ENCODE results near the gene SVIL.
"Not testable (repeated sequence)": the region's sequence is repeated elsewhere in the genome, so short reads cannot be mapped to it uniquely, and the experiment has no call there.

SVIL gene

DNA sequence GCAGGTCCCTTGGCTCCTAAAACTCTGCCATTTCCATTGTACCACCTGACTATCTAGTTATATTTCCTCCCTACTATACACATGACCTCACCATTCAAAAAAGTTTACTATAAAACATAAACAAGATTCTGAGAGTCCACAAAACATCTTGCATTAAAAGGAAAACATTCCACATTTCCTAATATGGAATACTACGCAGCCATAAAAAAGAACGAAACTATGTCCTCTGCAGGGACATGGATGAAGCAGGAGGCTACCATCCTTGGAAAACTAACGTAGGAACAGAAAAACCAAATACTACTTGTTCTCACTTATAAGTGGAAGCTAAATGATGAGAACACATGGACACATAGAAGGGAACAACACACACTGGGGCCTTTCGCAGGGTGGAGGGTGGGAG, 48.3 kb downstream of the SVIL start:
- DNase-seq (ENCODE audit: low read depth) = no peak
- H3K4me3 ChIP-seq (ENCODE audit: low read length) = no peak overlapping the region
- TF ChIP-seq, protein P1, sequence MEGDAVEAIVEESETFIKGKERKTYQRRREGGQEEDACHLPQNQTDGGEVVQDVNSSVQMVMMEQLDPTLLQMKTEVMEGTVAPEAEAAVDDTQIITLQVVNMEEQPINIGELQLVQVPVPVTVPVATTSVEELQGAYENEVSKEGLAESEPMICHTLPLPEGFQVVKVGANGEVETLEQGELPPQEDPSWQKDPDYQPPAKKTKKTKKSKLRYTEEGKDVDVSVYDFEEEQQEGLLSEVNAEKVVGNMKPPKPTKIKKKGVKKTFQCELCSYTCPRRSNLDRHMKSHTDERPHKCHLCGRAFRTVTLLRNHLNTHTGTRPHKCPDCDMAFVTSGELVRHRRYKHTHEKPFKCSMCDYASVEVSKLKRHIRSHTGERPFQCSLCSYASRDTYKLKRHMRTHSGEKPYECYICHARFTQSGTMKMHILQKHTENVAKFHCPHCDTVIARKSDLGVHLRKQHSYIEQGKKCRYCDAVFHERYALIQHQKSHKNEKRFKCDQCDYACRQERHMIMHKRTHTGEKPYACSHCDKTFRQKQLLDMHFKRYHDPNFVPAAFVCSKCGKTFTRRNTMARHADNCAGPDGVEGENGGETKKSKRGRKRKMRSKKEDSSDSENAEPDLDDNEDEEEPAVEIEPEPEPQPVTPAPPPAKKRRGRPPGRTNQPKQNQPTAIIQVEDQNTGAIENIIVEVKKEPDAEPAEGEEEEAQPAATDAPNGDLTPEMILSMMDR (IDR thresholded peaks at IDR 0.05; ENCODE audit: insufficient read depth, low read depth, low read length, missing control alignments) = no peak

DNA sequence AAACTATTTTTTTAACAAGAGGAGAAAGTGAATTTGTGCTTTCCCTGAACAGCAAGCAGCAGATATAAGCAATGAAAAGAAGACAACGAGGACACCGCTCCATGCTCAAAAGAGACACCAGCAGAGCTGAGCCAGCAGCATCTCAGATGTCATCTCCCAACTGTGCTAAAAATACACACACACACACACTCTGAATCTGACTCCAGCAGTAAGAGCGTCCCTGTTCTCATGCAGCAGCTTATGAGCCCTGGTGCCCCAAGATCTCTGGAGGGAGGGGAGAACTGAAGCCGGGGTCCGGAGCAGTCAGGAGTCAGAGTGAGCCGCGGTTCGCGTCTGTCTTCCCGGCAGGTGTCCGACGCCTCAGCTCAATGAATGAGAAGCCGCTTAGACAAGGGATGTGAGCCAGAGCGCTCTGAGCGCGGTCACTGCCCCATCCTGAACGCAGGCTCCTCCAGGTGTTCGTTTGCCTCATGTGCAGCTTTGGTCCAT, 49.2 kb downstream of the SVIL start:
- TF ChIP-seq, protein P1 (IDR thresholded peaks at IDR 0.05; ENCODE audit: insufficient read depth, low read depth, low read length, missing control alignments) = no peak
- DNase-seq (ENCODE audit: low read depth) = no peak

DNA sequence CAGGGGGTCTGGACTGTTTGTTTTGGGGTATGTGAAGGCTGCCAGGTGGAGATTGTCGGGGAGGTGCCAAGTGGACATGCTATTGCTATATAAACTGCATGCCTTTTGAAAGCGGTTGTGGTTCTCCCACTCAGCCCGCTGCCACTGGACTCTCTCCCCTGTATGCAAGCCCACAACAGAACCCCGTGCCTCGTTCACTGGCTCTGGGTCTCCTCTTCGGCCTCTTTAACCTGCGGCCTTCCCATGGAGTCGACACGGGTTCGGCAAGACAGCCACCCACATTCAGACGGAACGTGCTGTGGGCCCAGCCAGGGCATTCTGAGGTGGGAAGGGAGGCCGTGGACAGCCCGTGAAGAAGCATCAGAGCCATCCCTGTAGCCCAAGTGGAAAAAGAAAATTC, 50.3 kb downstream of the SVIL start:
- TF ChIP-seq, protein P1 (IDR thresholded peaks at IDR 0.05; ENCODE audit: insufficient read depth, low read depth, low read length, missing control alignments) = no peak
- no peak for DNase-seq (ENCODE audit: low read depth)

More for the DNA sequence above, 49.2 kb downstream of the SVIL start:
- no peak overlapping the region for H3K4me3 ChIP-seq (ENCODE audit: low read length)

DNA sequence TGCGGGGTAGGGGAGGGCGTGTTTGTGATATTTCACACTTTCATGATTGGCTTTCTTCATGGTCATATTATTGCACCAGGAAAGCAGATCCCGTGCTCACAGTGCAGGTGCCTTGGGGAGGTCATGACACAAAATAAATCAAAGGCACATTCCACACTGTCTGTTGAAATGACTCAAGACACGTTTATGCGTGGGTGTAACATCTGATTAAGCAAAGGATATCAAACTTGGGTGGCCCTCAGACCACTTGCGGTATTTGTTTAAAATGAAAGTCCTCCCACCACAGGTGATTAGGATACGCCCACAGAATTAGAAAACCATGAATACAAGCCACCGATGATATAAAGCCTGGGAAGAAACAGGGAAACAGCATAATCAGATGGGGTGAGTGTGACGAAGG, 51.1 kb downstream of the SVIL start:
- peak; percentile 20 for DNase-seq (ENCODE audit: low read depth)
- H3K4me3 ChIP-seq (ENCODE audit: low read length) = no peak overlapping the region
- TF ChIP-seq, protein P1 (IDR thresholded peaks at IDR 0.05; ENCODE audit: insufficient read depth, low read depth, low read length, missing control alignments) = no peak

More for the DNA sequence above, 50.3 kb downstream of the SVIL start:
- no peak overlapping the region for H3K4me3 ChIP-seq (ENCODE audit: low read length)

DNA sequence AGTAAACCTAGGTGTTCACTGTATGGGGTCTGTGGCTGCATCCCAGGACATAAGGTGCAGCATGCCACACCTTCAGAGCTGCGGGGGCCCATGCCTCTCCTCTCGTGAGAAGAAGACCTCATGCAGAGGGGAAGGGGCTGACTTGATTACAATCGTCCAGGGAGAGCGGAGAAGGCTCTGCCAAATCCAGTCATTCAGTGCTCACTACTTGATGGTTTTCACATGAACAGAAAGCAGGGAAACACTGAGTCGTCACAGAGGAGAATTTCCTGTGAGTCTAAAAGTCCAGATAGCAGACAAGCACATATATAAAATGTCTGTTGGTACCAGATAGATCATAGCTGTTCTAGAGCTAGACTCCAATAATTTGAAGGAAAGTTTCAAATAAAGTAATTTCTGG, 52.0 kb downstream of the SVIL start:
- peak; percentile 71 for DNase-seq (ENCODE audit: low read depth)
- not testable (repeated sequence) for H3K4me3 ChIP-seq (ENCODE audit: low read length)

DNA sequence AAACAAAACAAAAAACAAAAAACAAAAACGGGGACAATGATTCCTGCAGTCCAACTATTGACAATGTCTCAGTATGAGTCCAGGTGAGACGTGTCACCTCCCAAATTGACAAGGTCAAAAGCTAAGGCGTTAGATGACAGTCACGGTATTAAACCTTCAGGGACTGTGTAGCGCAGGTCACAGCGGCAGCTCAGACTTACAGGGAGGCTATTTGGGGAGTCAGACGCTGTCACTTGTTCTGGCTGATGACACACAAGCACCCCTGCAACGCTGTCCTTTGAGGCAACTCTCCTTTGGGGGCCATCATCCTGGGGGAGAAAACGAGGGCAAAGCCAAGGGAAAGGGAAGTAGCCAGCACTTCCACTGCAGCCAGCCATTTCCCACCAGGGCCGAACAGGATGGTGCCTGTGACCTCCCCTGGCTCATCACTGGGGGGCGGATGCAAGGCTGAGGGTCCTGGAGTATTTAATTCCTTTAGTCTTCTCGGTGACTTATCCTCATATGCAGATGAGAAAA, 55.3 kb downstream of the SVIL start:
- H3K4me3 ChIP-seq (ENCODE audit: low read length) = no peak overlapping the region
- TF ChIP-seq, protein P1 (IDR thresholded peaks at IDR 0.05; ENCODE audit: insufficient read depth, low read depth, low read length, missing control alignments) = no peak
- no peak for DNase-seq (ENCODE audit: low read depth)

DNA sequence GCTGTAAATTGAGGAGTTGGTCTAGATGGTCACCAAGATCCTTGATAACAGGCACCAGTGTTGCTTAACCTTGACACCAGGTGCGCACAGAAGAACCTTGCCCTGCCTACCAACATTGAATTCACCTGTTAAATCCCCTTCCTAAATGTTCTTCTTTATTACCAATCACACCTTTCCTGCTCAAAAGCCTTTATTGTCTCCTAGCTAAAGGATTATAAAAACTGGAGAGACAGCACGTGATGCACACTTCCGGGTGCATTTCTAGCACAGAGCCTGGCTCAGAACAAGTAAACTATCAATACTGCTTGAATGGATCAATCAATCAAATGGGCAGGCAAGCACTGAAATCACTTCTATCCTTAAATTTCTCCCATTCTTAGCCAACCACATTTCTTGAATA, 56.3 kb downstream of the SVIL start:
- TF ChIP-seq, protein P1 (IDR thresholded peaks at IDR 0.05; ENCODE audit: insufficient read depth, low read depth, low read length, missing control alignments) = no peak
- H3K4me3 ChIP-seq (ENCODE audit: low read length) = no peak overlapping the region
- DNase-seq (ENCODE audit: low read depth) = no peak
